Measurements from ENCODE around the gene EME1. TPM values are rescaled to one million over a fixed set of nuclear protein-coding genes. Genes with fewer than 3 reads are reported as not detected.

The EME1 gene
- total and polyA plus RNA-seq, 2 of the 13 experiments (the other 11 are each of a cell fraction or from before 2014, with no cell fraction given) = 20.7 to 24.6 TPM

- TF ChIP-seq ZGPAT (CRISPR knock-in tag; IDR thresholded peaks at IDR 0.05) (peak; percentile 99), ELK4 (CRISPR knock-in tag; IDR thresholded peaks at IDR 0.05; ENCODE audit: borderline replicate concordance) (peak; percentile 86; the same call in 1 of the 2 replicates), IRF1 (CRISPR knock-in tag; IDR thresholded peaks at IDR 0.05; ENCODE audit: low read depth) (peak; percentile 41; the same call in 1 of the 2 replicates), XRCC5 (optimal IDR thresholded peaks at IDR 0.05; ENCODE audit: low read length) (peak; percentile 100), RARA (CRISPR knock-in tag; IDR thresholded peaks at IDR 0.05) (peak; percentile 85), ZNF879 (CRISPR knock-in tag; IDR thresholded peaks at IDR 0.05) (no peak), GATA4 (IDR thresholded peaks at IDR 0.05; ENCODE audit: borderline replicate concordance, low read depth) (no peak), NR2F6 (IDR thresholded peaks at IDR 0.05) (no peak), NR2F6 (CRISPR knock-in tag; IDR thresholded peaks at IDR 0.05) (peak; percentile 88; the same call in 1 of the 2 replicates), ZNF704 (CRISPR knock-in tag; IDR thresholded peaks at IDR 0.05; ENCODE audit: borderline replicate concordance) (peak; percentile 93), RBM22 (optimal IDR thresholded peaks at IDR 0.05; ENCODE audit: low read length) (no peak), CAMTA2 (CRISPR knock-in tag; IDR thresholded peaks at IDR 0.05; ENCODE audit: borderline replicate concordance) (peak; percentile 90; the same call in 1 of the 2 replicates), ZNF609 (CRISPR knock-in tag; IDR thresholded peaks at IDR 0.05; ENCODE audit: borderline replicate concordance) (peak; percentile 93), BRF2 (CRISPR knock-in tag; IDR thresholded peaks at IDR 0.05) (peak; percentile 97), TERF1 (CRISPR knock-in tag; IDR thresholded peaks at IDR 0.05) (0 out of 2 replicates have a peak, but pooled peaks have one; percentile 73), CENPT (CRISPR knock-in tag; IDR thresholded peaks at IDR 0.05; ENCODE audit: low read depth) (peak; percentile 96)
These were observed 24.3 kb downstream of the EME1 start, which contains the start of gene LRRC59 (continued) for GRCh38 chr17:50397111-50397918.
